Endothelial cell of umbilical vein (primary cell): Measurements from ENCODE around the gene CPA1.

Experiments used
- EZH2 ChIP-seq: IDR thresholded peaks from 2 replicates; pipeline ENCODE4 v1.6.1; 2012; ENCODE audit warnings: borderline replicate concordance, low read depth, mild to moderate bottlenecking, moderate library complexity, low read length, inconsistent platforms; ENCODE audit not compliant: severe bottlenecking
- FOS ChIP-seq: IDR thresholded peaks from 2 replicates; pipeline ENCODE4 v1.6.1; 2011; ENCODE audit warnings: mild to moderate bottlenecking, low read length, moderate library complexity, borderline replicate concordance; ENCODE audit not compliant: insufficient read depth
- JUN ChIP-seq: IDR thresholded peaks from 2 replicates; pipeline ENCODE4 v1.6.1; 2011; ENCODE audit warnings: borderline replicate concordance, low read depth; ENCODE audit not compliant: insufficient read length, insufficient read depth
- MYC ChIP-seq: IDR thresholded peaks from one replicate; pipeline ENCODE4 v1.6.1; 2011; ENCODE audit warnings: mild to moderate bottlenecking, low read depth, low read length
- POLR2A ChIP-seq: IDR thresholded peaks from 2 replicates; pipeline ENCODE4 v1.6.1; 2012; ENCODE audit warnings: low read depth, mild to moderate bottlenecking, control low read depth, low read length
- POLR2AphosphoS5 ChIP-seq: IDR thresholded peaks from 2 replicates; pipeline ENCODE4 v1.6.1; 2012; ENCODE audit warnings: low read depth, mild to moderate bottlenecking, control low read depth, low read length, moderate library complexity; ENCODE audit not compliant: insufficient read depth
- TF ChIP-seq, protein P1 (sequence below), 2 donors: IDR thresholded peaks; 1 replicate in 1 of 2; 2 replicates in 1 of 2; pipeline ENCODE4 v1.5.1; 2011; ENCODE audit warnings: low read length in 2 of 2, mild to moderate bottlenecking in 2 of 2, moderate library complexity in 2 of 2, control low read depth in 1 of 2, inconsistent platforms in 1 of 2, low read depth in 1 of 2; ENCODE audit not compliant: insufficient read depth in 1 of 2; ENCODE audit errors: extremely low read depth in 1 of 2
- TF ChIP-seq, protein P2 (sequence below): IDR thresholded peaks from 2 replicates; pipeline ENCODE4 v1.6.1; 2011; ENCODE audit not compliant: insufficient read depth, insufficient read length

DNA sequence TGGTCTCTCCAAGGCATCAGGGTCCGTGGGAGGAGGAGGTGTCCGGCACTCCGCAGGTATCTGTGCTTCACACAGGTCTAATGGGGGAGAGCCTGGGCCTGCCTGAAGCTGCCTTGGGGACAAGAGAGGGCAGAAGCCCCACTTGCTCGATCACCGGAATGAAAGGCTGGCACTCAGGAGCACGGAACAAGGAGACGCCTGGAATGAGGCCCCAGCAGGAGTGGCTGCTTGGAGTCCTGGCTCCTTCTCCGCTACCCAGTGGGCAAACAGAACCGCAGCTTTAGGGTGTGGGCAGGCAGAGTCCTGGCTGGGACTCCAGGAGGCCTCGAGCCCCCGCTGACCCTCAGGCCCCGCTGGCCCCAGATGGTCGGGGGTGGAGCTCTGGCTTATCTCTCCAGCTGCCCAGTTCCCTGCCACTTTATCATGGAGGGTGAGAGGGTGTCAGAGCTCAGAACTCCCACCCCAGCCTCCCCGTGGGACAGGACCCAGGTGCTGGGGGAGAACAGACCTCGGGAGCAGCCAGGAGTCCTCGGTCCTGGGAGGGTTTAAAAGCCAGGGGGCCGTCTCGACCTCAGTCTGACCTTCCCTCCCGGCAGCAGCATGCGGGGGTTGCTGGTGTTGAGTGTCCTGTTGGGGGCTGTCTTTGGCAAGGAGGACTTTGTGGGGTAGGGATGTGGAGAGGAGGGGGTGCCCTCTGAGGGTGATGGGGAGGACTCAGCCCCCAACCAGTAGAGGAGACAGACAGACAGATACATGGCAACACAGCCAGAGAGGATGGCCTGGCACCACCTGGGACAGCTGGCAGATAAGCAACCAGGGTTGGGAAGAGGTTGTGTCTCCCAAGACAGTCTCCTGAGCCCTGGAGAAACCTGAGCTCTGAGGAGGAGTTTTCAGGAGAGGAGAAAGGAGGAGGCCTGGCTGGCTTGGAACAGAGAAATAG lies at the start of gene CPA1:
- TF ChIP-seq, protein P1, sequence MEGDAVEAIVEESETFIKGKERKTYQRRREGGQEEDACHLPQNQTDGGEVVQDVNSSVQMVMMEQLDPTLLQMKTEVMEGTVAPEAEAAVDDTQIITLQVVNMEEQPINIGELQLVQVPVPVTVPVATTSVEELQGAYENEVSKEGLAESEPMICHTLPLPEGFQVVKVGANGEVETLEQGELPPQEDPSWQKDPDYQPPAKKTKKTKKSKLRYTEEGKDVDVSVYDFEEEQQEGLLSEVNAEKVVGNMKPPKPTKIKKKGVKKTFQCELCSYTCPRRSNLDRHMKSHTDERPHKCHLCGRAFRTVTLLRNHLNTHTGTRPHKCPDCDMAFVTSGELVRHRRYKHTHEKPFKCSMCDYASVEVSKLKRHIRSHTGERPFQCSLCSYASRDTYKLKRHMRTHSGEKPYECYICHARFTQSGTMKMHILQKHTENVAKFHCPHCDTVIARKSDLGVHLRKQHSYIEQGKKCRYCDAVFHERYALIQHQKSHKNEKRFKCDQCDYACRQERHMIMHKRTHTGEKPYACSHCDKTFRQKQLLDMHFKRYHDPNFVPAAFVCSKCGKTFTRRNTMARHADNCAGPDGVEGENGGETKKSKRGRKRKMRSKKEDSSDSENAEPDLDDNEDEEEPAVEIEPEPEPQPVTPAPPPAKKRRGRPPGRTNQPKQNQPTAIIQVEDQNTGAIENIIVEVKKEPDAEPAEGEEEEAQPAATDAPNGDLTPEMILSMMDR (IDR thresholded peaks at IDR 0.05; ENCODE audit: extremely low read depth in 1 of 2, insufficient read depth in 1 of 2, low read depth in 1 of 2, low read length in 2 of 2) = no peak
- TF ChIP-seq MYC (no peak), POLR2AphosphoS5 (no peak), POLR2A (no peak), EZH2 (no peak), FOS (no peak), JUN (no peak)
- TF ChIP-seq, protein P2, sequence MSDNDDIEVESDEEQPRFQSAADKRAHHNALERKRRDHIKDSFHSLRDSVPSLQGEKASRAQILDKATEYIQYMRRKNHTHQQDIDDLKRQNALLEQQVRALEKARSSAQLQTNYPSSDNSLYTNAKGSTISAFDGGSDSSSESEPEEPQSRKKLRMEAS = no peak
